Loucy (cell line): Measurements from ENCODE around the gene CPSF4L.

Experiments
- H2AFZ ChIP-seq: fragments of 200-600 bp; sonication (generic); 2 replicates; pipeline ENCODE4 v1.6.0; 2016; ENCODE audit warnings: antibody characterized with exemption, mild to moderate bottlenecking, low read length, moderate library complexity
- H3F3A ChIP-seq: fragments of 200-600 bp; 2 replicates; pipeline ENCODE4 v1.6.0; 2016; ENCODE audit warnings: antibody characterized with exemption, low read depth, mild to moderate bottlenecking
- H3K27me3 ChIP-seq: fragments of 200-600 bp; sonication (generic); 2 replicates; pipeline ENCODE4 v1.6.1; 2014; ENCODE audit warnings: low read length, mild to moderate bottlenecking; ENCODE audit not compliant: insufficient read depth, poor library complexity, severe bottlenecking
- H3K36me3 ChIP-seq: fragments of 200-600 bp; sonication (generic); 2 replicates; pipeline ENCODE4 v1.6.1; 2016; ENCODE audit warnings: low read length; ENCODE audit not compliant: insufficient read depth
- H3K4me1 ChIP-seq: fragments of 200-600 bp; sonication (generic); 2 replicates; pipeline ENCODE4 v1.5.1; 2014; ENCODE audit warnings: low read length, mild to moderate bottlenecking; ENCODE audit not compliant: insufficient read depth, poor library complexity, severe bottlenecking
- H3K4me2 ChIP-seq: fragments of 200-600 bp; sonication (generic); 2 replicates; pipeline ENCODE4 v1.6.0; 2014; ENCODE audit warnings: antibody characterized with exemption, low read length, low read depth, mild to moderate bottlenecking; ENCODE audit not compliant: poor library complexity, severe bottlenecking
- H3K4me3 ChIP-seq: fragments of 200-600 bp; sonication (generic); 2 replicates; pipeline ENCODE4 v1.5.1; 2014; ENCODE audit warnings: low read length, mild to moderate bottlenecking, mixed read lengths; ENCODE audit not compliant: poor library complexity, severe bottlenecking
- H3K79me2 ChIP-seq: fragments of 200-600 bp; sonication (generic); 2 replicates; pipeline ENCODE4 v1.6.1; 2014; ENCODE audit warnings: low read length; ENCODE audit not compliant: insufficient read depth
- H3K9ac ChIP-seq: fragments of 200-600 bp; sonication (generic); 2 replicates; pipeline ENCODE4 v1.6.0; 2014; ENCODE audit warnings: mild to moderate bottlenecking, low read depth, low read length, moderate library complexity; ENCODE audit not compliant: poor library complexity, severe bottlenecking
- H3K9me2 ChIP-seq: fragments of 200-600 bp; sonication (generic); replicated peaks from 2 replicates; pipeline ENCODE4 v1.6.1; 2016; ENCODE audit warnings: low read depth, low read length, mixed read lengths
- H3K9me3 ChIP-seq: fragments of 200-600 bp; sonication (generic); 2 replicates; pipeline ENCODE4 v1.6.1; 2014; ENCODE audit warnings: mild to moderate bottlenecking, antibody characterized with exemption, low read length, low read depth; ENCODE audit not compliant: insufficient read depth
- H4K20me1 ChIP-seq: fragments of 200-600 bp; sonication (generic); 2 replicates; pipeline ENCODE4 v1.6.0; 2014; ENCODE audit warnings: antibody characterized with exemption, low read length, mild to moderate bottlenecking; ENCODE audit not compliant: insufficient read depth, poor library complexity, severe bottlenecking
- EZH2phosphoT487 ChIP-seq: fragments of 200-600 bp; IDR thresholded peaks from 2 replicates; pipeline ENCODE4 v1.6.1; 2018; ENCODE audit warnings: antibody characterized with exemption, mild to moderate bottlenecking, moderate library complexity, borderline replicate concordance
- TF ChIP-seq, protein P1 (sequence below): fragments of 200-600 bp; sonication (generic); conservative IDR thresholded peaks from 2 replicates; pipeline ENCODE4 v1.5.1; 2014; ENCODE audit warnings: mild to moderate bottlenecking, antibody characterized with exemption, low read length

Gene CPSF4L

DNA sequence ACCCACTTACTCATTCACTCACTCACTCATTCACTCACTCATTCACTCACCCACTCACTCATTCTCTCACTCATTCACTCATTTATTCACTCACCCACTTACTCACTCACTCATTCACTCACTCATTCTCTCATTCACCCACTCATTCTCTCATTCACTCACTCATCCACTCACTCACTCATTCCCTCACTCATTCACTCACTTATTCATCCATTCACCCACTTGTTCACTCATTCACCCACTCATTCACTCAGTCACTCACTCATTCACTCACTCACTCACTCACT is 7.6 kb upstream of the CPSF4L start:
- Histone ChIP-seq H3K4me1 (no peaks in the 10 kb centered on the region), H3K79me2 (no peaks in the 10 kb centered on the region), H3K4me2 (no peak overlapping the region), H3K36me3 (no peaks in the 10 kb centered on the region), H3F3A (no peaks in the 10 kb centered on the region), H4K20me1 (no peaks in the 10 kb centered on the region), H3K9me3 (peaks cover 4% of the 10 kb centered on the region; the same call in 1 of the 2 replicates), H2AFZ (no peak overlapping the region), H3K27me3 (no peaks in the 10 kb centered on the region), H3K9me2 (no peaks in the 10 kb centered on the region), H3K4me3 (no peak overlapping the region), H3K9ac (no peak overlapping the region)
- no peak for TF ChIP-seq EZH2phosphoT487
- TF ChIP-seq, protein P1, sequence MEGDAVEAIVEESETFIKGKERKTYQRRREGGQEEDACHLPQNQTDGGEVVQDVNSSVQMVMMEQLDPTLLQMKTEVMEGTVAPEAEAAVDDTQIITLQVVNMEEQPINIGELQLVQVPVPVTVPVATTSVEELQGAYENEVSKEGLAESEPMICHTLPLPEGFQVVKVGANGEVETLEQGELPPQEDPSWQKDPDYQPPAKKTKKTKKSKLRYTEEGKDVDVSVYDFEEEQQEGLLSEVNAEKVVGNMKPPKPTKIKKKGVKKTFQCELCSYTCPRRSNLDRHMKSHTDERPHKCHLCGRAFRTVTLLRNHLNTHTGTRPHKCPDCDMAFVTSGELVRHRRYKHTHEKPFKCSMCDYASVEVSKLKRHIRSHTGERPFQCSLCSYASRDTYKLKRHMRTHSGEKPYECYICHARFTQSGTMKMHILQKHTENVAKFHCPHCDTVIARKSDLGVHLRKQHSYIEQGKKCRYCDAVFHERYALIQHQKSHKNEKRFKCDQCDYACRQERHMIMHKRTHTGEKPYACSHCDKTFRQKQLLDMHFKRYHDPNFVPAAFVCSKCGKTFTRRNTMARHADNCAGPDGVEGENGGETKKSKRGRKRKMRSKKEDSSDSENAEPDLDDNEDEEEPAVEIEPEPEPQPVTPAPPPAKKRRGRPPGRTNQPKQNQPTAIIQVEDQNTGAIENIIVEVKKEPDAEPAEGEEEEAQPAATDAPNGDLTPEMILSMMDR: no peak

DNA sequence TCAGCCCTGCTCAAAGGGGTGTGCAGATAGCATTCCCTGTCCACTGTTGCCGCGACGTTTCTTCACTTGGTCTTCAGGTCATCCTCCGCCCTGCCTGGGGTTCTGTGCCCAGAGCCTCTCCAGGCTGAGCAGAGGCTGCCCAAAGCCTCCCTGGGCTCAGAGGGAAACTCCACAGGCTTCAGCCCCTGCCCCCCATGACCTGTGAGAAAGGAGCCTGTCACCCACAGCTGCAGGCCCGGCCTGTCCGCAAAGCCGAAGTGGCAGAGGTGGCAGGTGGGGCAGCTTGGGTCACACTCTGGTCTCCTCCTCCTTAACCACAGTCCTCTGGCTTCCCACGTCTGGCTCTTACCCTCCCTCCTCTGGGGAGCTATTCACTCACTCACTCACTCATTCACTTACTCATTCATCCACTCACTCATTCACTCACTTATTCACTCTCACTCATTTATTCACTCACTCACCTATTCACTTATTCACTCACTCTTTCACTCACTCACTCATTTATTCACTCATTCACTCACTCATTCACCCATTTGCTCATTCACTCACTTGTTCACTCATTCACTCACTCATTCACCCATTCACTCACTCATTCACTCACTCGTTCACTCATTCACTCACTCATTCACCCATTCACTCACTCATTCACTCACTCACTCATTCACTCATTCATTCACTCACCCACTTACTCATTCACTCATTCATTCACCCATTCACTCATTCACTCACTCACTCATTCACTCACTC is 7.1 kb upstream of the CPSF4L start:
- Histone ChIP-seq H3K9ac (no peak overlapping the region), H3K36me3 (no peaks in the 10 kb centered on the region), H3K4me2 (no peak overlapping the region), H3F3A (no peaks in the 10 kb centered on the region), H3K4me3 (no peak overlapping the region), H3K79me2 (no peaks in the 10 kb centered on the region), H2AFZ (no peak overlapping the region), H3K4me1 (no peaks in the 10 kb centered on the region), H4K20me1 (no peaks in the 10 kb centered on the region), H3K27me3 (no peaks in the 10 kb centered on the region), H3K9me3 (peaks cover 4% of the 10 kb centered on the region; the same call in 1 of the 2 replicates), H3K9me2 (no peaks in the 10 kb centered on the region)
- TF ChIP-seq EZH2phosphoT487: no peak
- TF ChIP-seq, protein P1: no peak

DNA sequence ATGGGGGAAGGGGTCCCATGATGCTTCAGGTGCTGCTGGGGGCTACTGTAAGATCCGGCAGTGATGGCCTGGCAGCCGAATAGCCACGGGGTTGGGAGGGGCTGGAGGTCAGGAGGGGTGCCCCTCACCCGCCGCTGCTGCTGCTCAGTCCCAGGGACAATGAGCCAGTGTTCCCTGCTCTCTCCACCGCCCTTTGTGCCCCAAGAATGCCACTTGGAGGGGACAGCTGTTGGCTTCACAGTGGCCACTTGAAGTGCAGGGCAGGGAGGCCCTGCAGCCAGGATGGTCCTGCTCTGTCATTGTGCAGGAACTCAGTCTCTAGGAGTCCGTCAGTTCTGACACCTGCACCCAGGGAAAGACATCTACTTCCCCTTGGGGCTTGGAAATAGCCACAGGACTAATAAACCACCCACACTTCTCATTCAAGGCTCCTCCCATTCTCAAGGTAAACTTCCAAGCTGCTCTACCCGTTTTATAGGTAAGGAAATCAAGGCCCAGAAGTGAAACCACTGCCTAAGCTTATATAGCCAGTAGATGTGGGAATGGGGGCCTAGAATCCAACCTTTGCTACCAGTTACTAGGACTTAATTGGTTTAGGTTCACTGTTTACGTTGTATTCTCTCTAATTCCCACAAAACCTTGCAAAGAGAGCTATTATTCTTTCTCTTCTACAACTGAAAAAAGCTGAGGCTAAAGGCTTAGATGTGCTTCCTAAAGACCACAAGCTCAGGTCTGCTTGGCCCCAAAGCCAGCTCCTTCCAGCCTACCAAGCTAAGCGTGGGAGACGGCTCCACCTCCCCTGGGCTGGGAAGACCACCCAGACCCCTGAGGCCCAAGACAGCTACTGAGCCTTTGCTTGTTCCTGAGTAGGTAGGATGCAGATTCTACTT is 6.2 kb upstream of the CPSF4L start:
- H3F3A ChIP-seq: no peaks in the 10 kb centered on the region
- H3K4me3 ChIP-seq: no peak overlapping the region
- H3K36me3 ChIP-seq: no peaks in the 10 kb centered on the region
- no peaks in the 10 kb centered on the region for H4K20me1 ChIP-seq
- peaks cover 4% of the 10 kb centered on the region; the same call in 1 of the 2 replicates for H3K9me3 ChIP-seq
- H3K9ac ChIP-seq: no peak overlapping the region
- no peaks in the 10 kb centered on the region for H3K4me1 ChIP-seq
- no peaks in the 10 kb centered on the region for H3K9me2 ChIP-seq
- no peaks in the 10 kb centered on the region for H3K79me2 ChIP-seq
- no peaks in the 10 kb centered on the region for H3K27me3 ChIP-seq
- TF ChIP-seq, protein P1: no peak
- TF ChIP-seq EZH2phosphoT487: no peak
- no peak overlapping the region for H3K4me2 ChIP-seq
- no peak overlapping the region for H2AFZ ChIP-seq
